Activated T-cell treated with anti-CD3 and anti-CD28 coated beads, Interleukin-2, amount 50 U/mL, for 1 hour (primary cell): ENCODE data around the gene RETREG2.
A peak's percentile ranks its signal among the peaks of the same experiment; 100 is the strongest.

ENCODE experiments used
- DNase-seq: peaks from one replicate; pipeline ENCODE4 v3.0.0-alpha.2; 2020

RETREG2 gene

GRCh38 chr2:219171231-219171651 is 6.8 kb upstream of the RETREG2 start:
- DNase-seq: peak; percentile 37

- DNase-seq: no peak
Measured at GRCh38 chr2:219172231-219173154, 5.6 kb upstream of the RETREG2 start.

GRCh38 chr2:219173176-219173575 is 4.9 kb upstream of the RETREG2 start:
- DNase-seq: no peak

GRCh38 chr2:219174146-219174545 is 3.9 kb upstream of the RETREG2 start:
- no peak for DNase-seq

- DNase-seq: no peak
Measured at GRCh38 chr2:219174801-219175200, 3.3 kb upstream of the RETREG2 start.

GRCh38 chr2:219175486-219175885 is 2.6 kb upstream of the RETREG2 start:
- no peak for DNase-seq

GRCh38 chr2:219175928-219176817 is 1.9 kb upstream of the RETREG2 start:
- no peak for DNase-seq

GRCh38 chr2:219176818-219177551 is 1.1 kb upstream of the RETREG2 start, which contains the start of gene CNPPD1:
TSS of gene CNPPD1 (minus strand) at chr2:219176925. CDS start at chr2:219176828, 97 bp downstream.
- DNase-seq: peak; percentile 88

GRCh38 chr2:219178377-219179175 is 501 bp downstream of the RETREG2 start:
- no peak for DNase-seq

GRCh38 chr2:219179601-219180465 is 1.8 kb downstream of the RETREG2 start:
- no peak for DNase-seq

GRCh38 chr2:219180961-219181360 is 2.9 kb downstream of the RETREG2 start:
- no peak for DNase-seq

- no peak for DNase-seq
Measured at GRCh38 chr2:219181531-219181930, 3.5 kb downstream of the RETREG2 start.

GRCh38 chr2:219182331-219183150 is 4.5 kb downstream of the RETREG2 start:
- no peak for DNase-seq

GRCh38 chr2:219183151-219183772 is 5.2 kb downstream of the RETREG2 start:
- no peak for DNase-seq

GRCh38 chr2:219184121-219184520 is 6.0 kb downstream of the RETREG2 start:
- DNase-seq: no peak

- no peak for DNase-seq
Measured at GRCh38 chr2:219186754-219187456, 8.8 kb downstream of the RETREG2 start.

GRCh38 chr2:219197388-219197787 is 19.3 kb downstream of the RETREG2 start:
- no peak for DNase-seq

- no peak for DNase-seq
Measured at GRCh38 chr2:219198974-219199373, 20.9 kb downstream of the RETREG2 start.
